ENCODE measurements around the gene WDR36.

The WDR36 gene

GRCh38 chr5:111106320-111106948 is 14.3 kb downstream of the WDR36 start:
- no peak for DNase-seq (ENCODE audit: low read depth)

GRCh38 chr5:111107371-111107770 is 15.2 kb downstream of the WDR36 start:
- no peak for DNase-seq (ENCODE audit: low read depth)

- DNase-seq (ENCODE audit: low read depth): no peak
Observed at GRCh38 chr5:111111956-111112355, 19.8 kb downstream of the WDR36 start.

DNA sequence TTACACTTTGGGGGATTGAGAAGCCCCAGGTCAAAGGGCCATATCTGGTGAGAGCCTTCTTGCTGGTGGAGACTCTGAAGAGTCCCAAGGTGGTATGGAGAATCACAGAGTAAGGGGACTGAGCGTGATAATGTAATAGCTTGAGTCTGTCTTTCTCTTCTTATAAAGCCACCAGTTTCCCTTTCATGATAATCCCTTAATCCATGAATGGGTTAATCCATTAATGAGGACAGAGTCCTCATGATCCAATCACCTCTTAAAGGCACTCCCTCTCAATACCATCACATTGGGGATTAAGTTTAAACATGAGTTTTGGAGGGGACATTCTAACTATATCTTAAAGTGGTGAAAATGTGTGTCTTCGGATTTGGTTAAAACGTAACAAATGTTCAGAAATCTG is 21.5 kb downstream of the WDR36 start:
- no peak for DNase-seq (ENCODE audit: low read depth)

DNA sequence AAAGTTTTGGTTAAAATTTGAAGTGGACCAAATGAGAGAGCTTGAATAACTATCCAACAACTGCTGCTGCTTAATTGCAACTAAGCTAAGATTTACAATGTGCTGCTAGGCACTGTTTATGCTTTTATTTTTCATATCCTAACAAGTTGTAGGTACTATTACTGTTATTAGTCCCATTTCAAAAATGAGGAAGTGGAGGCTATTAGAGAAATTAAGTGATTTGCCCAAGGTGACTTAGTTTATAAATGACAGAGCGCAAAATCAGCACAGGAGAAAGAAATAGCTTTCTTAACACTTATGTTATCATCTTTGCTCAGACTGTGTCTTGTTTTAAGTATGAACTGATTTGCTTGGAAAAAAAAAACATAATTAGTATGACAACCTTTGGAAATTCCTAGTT is 23.1 kb downstream of the WDR36 start:
- DNase-seq (ENCODE audit: low read depth): no peak

GRCh38 chr5:111116550-111116949 is 24.4 kb downstream of the WDR36 start:
- DNase-seq (ENCODE audit: low read depth): no peak

DNA sequence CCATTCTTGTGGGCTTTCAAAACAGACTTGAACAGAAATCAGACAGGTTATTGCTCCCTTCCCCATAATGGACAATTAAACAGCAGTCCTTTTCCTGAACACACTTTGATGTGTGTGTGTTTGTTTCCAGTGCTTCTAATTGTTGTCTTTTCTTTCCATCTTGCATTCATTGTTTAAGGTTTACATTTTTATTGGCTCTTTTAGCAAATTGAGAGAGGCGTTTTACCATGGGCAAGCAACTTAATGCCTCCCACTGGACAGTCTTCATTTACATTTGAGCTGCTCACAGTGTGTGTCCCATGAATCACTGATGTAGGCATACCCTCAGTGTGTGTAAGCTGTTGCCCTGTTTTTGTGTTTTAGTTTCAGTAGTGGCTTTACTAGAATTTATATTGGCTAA is 25.0 kb downstream of the WDR36 start:
- DNase-seq (ENCODE audit: low read depth): no peak

DNA sequence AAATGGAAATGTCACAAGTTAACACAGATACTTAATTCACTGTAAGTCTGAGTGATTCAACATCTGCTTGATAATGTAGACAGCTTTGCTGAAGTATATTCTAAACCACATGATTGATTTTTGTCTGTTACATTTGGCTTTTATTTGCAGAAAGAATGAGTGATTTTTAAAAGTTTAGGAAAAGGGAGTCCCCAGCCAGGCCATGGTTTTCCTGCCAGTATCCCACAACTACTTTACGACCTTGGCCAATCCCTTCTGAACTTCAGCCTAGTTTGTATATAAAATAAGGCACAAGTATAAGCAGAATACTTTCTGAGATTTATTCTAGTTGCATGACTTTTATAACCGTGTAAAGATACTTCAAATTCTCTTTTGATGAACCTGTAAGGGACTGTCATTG is 27.1 kb downstream of the WDR36 start:
- no peak for DNase-seq (ENCODE audit: low read depth)

DNA sequence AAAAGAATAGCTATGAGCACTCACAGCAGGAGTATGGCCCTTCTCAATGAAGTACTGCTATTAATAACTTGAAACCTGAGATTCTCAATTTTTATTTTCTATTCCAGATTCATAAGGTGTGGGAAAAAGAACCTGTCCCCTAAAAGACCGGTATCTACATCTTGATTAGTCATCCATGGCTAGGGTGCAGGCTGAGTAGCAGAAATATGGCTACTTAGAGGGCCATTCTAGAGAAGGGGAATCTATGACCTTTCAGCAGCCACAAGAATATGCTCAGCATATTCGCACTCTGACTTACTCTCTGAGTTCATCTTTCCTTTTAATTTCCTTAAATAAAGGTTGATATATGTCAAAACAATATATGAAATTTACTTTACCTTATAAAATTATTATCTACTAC is 27.7 kb downstream of the WDR36 start:
- no peak for DNase-seq (ENCODE audit: low read depth)

GRCh38 chr5:111120911-111121310 is 28.8 kb downstream of the WDR36 start:
- no peak for DNase-seq (ENCODE audit: low read depth)

- DNase-seq (ENCODE audit: low read depth): no peak
Observed at GRCh38 chr5:111121926-111122325, 29.8 kb downstream of the WDR36 start.

DNA sequence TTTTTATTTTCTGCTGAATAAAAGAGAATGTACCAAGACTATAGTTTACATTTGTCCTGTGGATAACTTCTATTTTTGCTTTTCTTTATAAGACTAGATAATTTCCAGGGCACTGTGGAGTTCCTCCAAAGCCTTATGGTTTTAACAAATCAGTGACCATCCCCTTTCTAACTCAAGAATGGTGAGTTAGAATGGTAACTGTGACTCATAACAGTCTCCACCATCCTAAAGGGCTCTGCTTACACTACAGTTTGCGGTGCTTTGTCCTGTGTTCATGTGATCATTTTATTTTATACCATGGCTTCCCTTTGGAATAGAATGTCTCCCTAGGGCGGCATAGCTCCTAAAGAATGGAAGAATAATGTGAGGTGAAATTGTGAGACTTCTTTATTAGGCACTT is 30.2 kb downstream of the WDR36 start:
- DNase-seq (ENCODE audit: low read depth): no peak

DNA sequence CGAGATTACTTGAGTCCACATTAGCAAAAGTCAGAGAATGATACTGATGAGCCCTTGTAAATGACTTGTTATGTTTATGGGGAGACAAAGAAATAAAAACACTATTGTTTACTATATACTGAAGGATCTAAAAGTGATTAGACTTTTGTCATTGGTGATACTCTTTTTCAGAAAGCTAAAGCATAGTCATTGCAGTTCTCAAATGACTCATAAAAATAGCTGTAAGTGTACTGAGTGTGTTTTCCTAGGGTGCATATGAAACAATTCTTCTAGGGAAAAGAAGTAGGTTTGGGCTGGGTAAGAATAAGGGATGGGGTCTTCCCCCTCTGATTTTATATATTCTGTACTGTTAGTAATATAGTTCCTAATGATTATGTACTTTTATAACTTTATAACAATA is 32.6 kb downstream of the WDR36 start:
- DNase-seq (ENCODE audit: low read depth): no peak

DNA sequence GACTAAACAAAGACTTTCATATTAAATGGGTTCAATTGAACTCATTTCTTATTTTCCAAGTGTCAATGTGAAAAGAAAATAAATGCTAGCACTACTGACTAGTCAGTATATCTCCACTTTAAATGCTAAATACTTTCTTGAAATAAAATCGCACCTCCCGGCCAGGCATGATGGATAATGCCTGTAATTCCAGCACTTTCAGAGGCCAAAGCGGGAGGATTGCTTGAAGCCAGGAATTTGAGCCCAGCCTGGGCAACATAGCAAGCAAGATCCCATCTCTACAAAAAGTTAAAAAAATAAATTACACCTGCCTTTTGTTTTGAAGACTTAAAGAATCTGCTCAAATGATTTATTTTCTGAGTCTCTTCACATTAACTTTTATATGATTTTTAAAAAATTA is 34.7 kb downstream of the WDR36 start:
- no peak for DNase-seq (ENCODE audit: low read depth)

- no peak for DNase-seq (ENCODE audit: low read depth)
Observed at GRCh38 chr5:111127453-111128195, 35.5 kb downstream of the WDR36 start.

DNA sequence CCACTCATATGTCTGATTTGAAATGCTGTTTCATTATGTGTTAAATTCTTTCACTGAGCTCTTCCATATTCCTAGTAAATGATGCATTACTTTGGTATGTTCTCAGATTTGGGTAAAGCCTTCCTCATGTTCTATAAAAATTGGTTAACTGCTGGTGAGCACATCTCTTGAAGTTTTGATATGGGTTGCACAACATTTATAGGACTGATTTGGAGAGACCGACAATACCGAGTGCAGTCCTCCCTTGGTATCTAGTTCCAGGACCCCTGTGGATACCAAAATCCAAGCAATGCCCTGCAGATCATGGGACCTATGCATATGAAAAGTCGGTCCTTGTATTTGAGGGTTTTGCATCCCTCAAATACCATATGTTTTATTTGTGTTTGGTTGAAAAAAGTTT is 37.8 kb downstream of the WDR36 start:
- DNase-seq (ENCODE audit: low read depth): no peak

- DNase-seq (ENCODE audit: low read depth): no peak
Observed at GRCh38 chr5:111131356-111131755, 39.2 kb downstream of the WDR36 start.

DNA sequence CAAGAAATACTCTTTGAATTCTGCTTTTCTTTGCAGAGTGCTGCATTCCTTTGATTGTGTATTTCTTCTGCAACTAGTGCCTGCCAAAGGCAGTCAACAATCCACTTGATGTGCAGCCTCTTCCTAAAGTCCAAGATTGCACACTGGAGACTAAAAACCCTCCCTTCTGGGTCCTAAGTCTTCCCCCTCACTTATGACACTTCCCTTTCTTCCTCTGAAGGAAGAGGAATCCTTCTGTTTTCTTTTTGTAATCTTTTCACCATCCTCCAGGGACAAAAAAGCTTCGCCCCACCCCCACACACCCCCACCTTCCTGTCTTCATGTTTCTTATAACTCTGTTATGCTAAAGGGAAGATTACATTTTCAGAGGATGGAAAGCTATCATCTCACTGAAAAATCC is 39.9 kb downstream of the WDR36 start:
- no peak for DNase-seq (ENCODE audit: low read depth)

DNA sequence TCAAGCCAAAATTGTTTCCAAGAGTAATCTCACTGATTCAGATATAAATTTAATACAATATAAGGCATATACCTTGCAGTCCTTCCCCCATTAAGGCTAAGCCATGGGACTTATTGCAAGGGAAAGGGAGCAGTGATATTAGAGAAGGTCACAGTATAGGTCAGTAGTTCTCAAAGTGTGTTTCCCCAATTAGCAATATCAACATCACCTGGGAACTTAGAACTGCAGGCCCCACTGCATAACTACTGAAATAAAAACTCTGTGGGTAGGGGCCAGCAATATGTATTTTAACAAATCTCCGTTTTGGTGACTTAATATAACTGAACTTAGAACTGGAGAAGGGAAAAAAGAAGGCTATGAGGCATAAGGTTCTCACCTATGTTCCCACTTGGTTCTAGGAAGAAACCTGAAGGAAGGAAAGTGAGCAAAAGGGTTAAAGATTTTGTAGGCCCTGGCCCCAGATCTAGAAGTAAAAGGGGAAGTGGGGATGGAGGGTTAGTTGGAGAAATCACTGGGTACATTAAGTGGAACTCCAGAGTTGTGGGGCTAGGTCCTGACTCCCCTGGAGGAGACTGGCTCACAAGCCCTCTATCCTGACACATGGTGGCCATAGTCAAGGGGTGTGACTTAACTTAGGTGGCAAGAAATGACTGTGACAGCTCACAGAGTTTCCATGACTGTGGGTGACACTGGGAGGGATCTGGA is 40.7 kb downstream of the WDR36 start:
- no peak for DNase-seq (ENCODE audit: low read depth)

DNA sequence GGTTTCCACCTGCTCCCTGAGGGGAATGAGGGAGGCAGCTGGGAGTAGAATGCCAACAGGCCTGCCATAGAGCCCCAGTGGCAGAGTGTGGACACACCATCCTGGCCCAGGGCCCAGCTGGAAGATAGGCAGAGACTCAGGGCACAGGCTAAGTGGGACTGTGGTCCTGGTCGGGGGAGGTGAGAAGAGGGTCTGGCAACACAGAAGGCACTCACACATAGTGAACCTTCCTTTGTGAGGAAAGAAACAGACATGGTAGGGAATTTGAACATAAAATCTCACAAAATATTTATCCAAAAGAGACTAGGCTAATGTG is 41.2 kb downstream of the WDR36 start:
- DNase-seq (ENCODE audit: low read depth): no peak

GRCh38 chr5:111134087-111134486 is 41.9 kb downstream of the WDR36 start:
- DNase-seq (ENCODE audit: low read depth): no peak

GRCh38 chr5:111134864-111135263 is 42.7 kb downstream of the WDR36 start:
- no peak for DNase-seq (ENCODE audit: low read depth)

DNA sequence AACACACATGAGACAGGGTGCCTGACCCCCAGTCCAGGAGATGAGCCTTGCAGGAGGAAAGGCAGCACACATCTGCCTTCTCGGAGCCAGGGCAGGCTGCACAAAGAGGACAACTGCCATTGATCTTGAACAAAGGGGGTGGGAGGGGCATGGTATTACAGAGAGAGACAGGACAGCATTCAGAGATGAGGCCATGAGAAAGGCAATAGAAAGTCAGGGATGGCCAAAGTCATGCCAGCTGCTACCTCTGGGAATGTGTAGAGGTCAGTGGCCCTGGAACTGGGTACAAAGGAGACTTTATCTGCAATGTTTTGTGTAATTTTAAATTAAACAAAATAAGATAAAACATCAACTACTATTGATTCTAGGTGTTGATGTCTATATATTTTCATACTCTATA is 43.2 kb downstream of the WDR36 start:
- no peak for DNase-seq (ENCODE audit: low read depth)

DNA sequence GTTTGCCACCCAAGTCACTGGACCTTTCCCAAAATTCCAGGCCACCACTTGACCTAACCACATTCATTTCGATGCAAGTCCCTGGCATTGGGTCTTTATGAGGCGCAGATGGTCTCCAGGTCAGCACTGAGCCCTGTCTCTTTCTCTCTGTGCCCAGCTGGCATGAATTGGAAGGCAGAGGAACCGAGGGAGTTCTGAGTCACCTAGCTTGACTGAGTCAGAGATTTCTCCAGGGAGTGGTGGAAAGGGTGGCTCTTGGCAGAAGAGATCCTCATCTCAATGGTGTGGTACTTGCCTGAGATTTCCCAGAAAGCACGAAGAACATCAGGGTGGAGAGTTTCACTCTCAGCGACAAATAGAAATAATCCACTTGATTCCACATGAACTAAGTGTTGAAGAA is 43.8 kb downstream of the WDR36 start:
- DNase-seq (ENCODE audit: low read depth): no peak

Data from activated T-cell treated with anti-CD3 and anti-CD28 coated beads for 24 hours (primary cell).